Astrocyte (in vitro differentiated cells and primary cell): Measurements from ENCODE around the gene SELENOP. TPM values are rescaled to one million over a fixed set of nuclear protein-coding genes. Genes with fewer than 3 reads are reported as not detected.
"Not testable (repeated sequence)": the region's sequence is repeated elsewhere in the genome, so short reads cannot be mapped to it uniquely, and the experiment has no call there.

Experiments used
- DNase-seq: peaks from one replicate; pipeline ENCODE4 v3.0.0-alpha.2; 2010; ENCODE audit warnings: low read depth
- FAIRE-seq: peaks from 2 replicates; lab custom pipeline; 2011; peaks lifted over from hg19 to GRCh38; lab: Jason Lieb, UNC
- H2AFZ ChIP-seq: 2 replicates; pipeline ENCODE4 v1.6.0; 2012; ENCODE audit warnings: low read depth, low read length, inconsistent platforms
- H3K27ac ChIP-seq: 2 replicates; pipeline ENCODE4 v1.5.1; 2011; ENCODE audit warnings: low read depth, low read length, inconsistent platforms
- H3K27me3 ChIP-seq: 2 replicates; pipeline ENCODE4 v1.6.0; 2011; ENCODE audit warnings: low read length, inconsistent platforms; ENCODE audit not compliant: insufficient read depth
- H3K36me3 ChIP-seq: 2 replicates; pipeline ENCODE4 v1.5.1; 2011; ENCODE audit warnings: low read length, inconsistent platforms; ENCODE audit not compliant: insufficient read depth
- H3K4me1 ChIP-seq: 2 replicates; pipeline ENCODE4 v1.5.1; 2011; ENCODE audit warnings: low read length, inconsistent platforms; ENCODE audit not compliant: insufficient read depth
- H3K4me2 ChIP-seq: 2 replicates; pipeline ENCODE4 v1.6.0; 2012; ENCODE audit warnings: low read length, inconsistent platforms
- H3K4me3 ChIP-seq: 2 replicates; pipeline ENCODE4 v1.5.1; 2011; ENCODE audit warnings: low read depth, mild to moderate bottlenecking, low read length, inconsistent platforms; ENCODE audit not compliant: insufficient read depth
- H3K79me2 ChIP-seq: 2 replicates; pipeline ENCODE4 v1.6.0; 2012; ENCODE audit warnings: mild to moderate bottlenecking, low read length, inconsistent platforms; ENCODE audit not compliant: insufficient read depth
- H3K9ac ChIP-seq: 2 replicates; pipeline ENCODE4 v1.6.0; 2012; ENCODE audit warnings: mild to moderate bottlenecking, low read length, inconsistent platforms
- H3K9me3 ChIP-seq: 2 replicates; pipeline ENCODE4 v1.5.1; 2012; ENCODE audit warnings: low read depth, mild to moderate bottlenecking, low read length, inconsistent platforms; ENCODE audit not compliant: insufficient read depth
- H4K20me1 ChIP-seq: 2 replicates; pipeline ENCODE4 v1.6.0; 2012; ENCODE audit warnings: low read length, inconsistent platforms; ENCODE audit not compliant: insufficient read depth
- H3K27ac Mint-ChIP-seq: one replicate; pipeline ENCODE4 v1.8.0; 2021; ENCODE audit warnings: mild to moderate bottlenecking, mixed read lengths; ENCODE audit not compliant: unreplicated experiment
- H3K27me3 Mint-ChIP-seq: one replicate; pipeline ENCODE4 v1.8.0; 2021; ENCODE audit warnings: low read depth, mixed read lengths; ENCODE audit not compliant: unreplicated experiment
- H3K36me3 Mint-ChIP-seq: one replicate; pipeline ENCODE4 v1.8.0; 2021; ENCODE audit warnings: low read depth, mixed read lengths; ENCODE audit not compliant: unreplicated experiment
- H3K4me1 Mint-ChIP-seq: one replicate; pipeline ENCODE4 v1.8.0; 2021; ENCODE audit warnings: low read depth, mixed read lengths; ENCODE audit not compliant: unreplicated experiment
- H3K4me3 Mint-ChIP-seq: one replicate; pipeline ENCODE4 v1.8.0; 2021; ENCODE audit warnings: mild to moderate bottlenecking, moderate library complexity, mixed read lengths; ENCODE audit not compliant: unreplicated experiment
- H3K9me3 Mint-ChIP-seq: one replicate; pipeline ENCODE4 v1.8.0; 2021; ENCODE audit warnings: mild to moderate bottlenecking, mixed read lengths; ENCODE audit not compliant: unreplicated experiment
- EZH2 ChIP-seq: IDR thresholded peaks from 2 replicates; pipeline ENCODE4 v1.6.1; 2012; ENCODE audit warnings: mild to moderate bottlenecking, low read length, inconsistent platforms; ENCODE audit not compliant: insufficient read depth
- total RNA-seq: library from RNA; stranded (reverse); gene quantifications from 2 replicates; pipeline ENCODE4 v1.2.1, GENCODE V29; 2021
- TF ChIP-seq, protein P1 (sequence below): IDR thresholded peaks from 2 replicates; pipeline ENCODE4 v1.5.1; 2011; ENCODE audit warnings: low read depth, mild to moderate bottlenecking, inconsistent platforms, low read length, moderate library complexity; ENCODE audit not compliant: insufficient read depth

The SELENOP gene
- total RNA-seq, 1 donor from 2014 or later = 11.6 TPM

DNA sequence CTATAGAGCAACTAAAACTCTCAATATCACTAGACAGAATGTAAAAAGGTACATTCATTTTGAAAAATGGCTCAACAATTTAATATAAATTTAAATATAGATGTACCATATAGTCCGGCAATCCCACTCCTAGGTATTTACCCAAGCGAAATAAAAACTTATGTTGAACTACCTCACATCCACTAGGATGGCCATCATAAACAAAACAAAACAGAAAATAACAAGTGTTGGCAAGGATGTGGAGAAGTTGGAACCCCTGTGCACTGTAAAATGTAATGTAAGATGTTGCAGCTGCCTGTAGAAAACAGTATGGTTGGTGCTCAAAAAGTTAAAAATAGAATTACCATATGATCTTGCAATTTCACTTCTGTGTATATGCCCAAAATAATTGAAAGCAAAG is 36.9 kb upstream of the SELENOP start:
- Histone ChIP-seq H4K20me1 (no peaks in the 10 kb centered on the region), H3K9ac (no peak overlapping the region), H3K27me3 (no peaks in the 10 kb centered on the region), H3K4me2 (no peak overlapping the region), H3K27ac (no peak overlapping the region), H3K4me3 (no peak overlapping the region), H3K36me3 (no peaks in the 10 kb centered on the region), H3K4me1 (no peaks in the 10 kb centered on the region), H3K9me3 (no peaks in the 10 kb centered on the region), H2AFZ (no peak overlapping the region), H3K79me2 (no peaks in the 10 kb centered on the region)
- no peak overlapping the region for H3K27ac Mint-ChIP-seq
- H3K27me3 Mint-ChIP-seq = no peaks in the 10 kb centered on the region
- H3K36me3 Mint-ChIP-seq = no peaks in the 10 kb centered on the region
- DNase-seq (no peak), FAIRE-seq (no peak)
- TF ChIP-seq, protein P1, sequence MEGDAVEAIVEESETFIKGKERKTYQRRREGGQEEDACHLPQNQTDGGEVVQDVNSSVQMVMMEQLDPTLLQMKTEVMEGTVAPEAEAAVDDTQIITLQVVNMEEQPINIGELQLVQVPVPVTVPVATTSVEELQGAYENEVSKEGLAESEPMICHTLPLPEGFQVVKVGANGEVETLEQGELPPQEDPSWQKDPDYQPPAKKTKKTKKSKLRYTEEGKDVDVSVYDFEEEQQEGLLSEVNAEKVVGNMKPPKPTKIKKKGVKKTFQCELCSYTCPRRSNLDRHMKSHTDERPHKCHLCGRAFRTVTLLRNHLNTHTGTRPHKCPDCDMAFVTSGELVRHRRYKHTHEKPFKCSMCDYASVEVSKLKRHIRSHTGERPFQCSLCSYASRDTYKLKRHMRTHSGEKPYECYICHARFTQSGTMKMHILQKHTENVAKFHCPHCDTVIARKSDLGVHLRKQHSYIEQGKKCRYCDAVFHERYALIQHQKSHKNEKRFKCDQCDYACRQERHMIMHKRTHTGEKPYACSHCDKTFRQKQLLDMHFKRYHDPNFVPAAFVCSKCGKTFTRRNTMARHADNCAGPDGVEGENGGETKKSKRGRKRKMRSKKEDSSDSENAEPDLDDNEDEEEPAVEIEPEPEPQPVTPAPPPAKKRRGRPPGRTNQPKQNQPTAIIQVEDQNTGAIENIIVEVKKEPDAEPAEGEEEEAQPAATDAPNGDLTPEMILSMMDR = no peak
- no peak for TF ChIP-seq EZH2
- H3K9me3 Mint-ChIP-seq = no peaks in the 10 kb centered on the region
- H3K4me3 Mint-ChIP-seq = no peak overlapping the region
- no peaks in the 10 kb centered on the region for H3K4me1 Mint-ChIP-seq

DNA sequence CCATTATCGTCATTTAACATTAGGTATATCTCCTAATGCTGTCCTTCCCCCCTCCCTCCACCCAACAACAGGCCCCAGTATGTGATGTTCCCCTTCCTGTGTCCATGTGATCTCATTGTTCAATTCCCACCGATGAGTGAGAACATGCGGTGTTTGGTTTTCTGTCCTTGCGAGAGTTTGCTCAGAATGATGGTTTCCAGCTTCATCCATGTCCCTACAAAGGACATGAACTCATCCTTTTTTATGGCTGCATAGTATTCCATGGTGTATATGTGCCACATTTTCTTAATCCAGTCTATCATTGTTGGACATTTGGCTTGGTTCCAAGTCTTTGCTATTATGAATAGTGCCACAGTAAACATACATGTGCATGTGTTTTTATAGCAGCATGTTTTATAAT is 32.7 kb upstream of the SELENOP start:
- not testable (repeated sequence) for H3K27ac ChIP-seq, H3K79me2 ChIP-seq, H3K36me3 Mint-ChIP-seq

DNA sequence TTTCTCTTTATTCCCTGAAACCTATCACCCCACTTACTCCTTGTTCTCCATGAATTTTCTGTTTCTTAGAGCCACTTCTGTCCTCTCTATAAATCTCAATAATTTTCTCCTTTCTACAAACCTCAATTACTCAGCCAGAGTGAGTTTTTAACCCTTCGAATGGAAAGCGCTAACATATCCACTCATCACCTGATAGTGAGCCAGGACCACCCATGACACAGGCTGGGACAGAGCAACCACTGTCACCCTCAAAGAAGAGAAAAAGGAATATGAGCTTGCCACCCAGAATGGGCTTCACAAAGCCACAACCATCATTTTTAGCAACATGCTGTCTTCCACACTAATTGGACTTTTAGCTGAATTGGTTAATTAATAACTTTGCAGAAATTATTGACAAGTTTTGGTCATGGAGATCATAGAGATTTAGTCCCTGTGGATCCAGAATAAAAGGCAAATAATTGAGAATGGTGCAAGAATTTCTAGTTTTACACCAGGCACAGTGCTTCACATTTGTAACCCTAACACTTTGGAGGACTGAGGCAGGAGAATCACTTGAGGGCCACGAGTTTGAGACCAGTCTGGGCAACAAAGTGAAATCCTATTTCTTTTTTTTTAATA is 32.1 kb upstream of the SELENOP start:
- Histone ChIP-seq H3K27ac (no peak overlapping the region), H3K79me2 (no peaks in the 10 kb centered on the region), H4K20me1 (no peaks in the 10 kb centered on the region), H3K27me3 (no peaks in the 10 kb centered on the region), H2AFZ (no peak overlapping the region), H3K4me3 (no peak overlapping the region), H3K4me2 (no peak overlapping the region), H3K36me3 (no peaks in the 10 kb centered on the region), H3K9me3 (no peaks in the 10 kb centered on the region), H3K9ac (no peak overlapping the region), H3K4me1 (no peaks in the 10 kb centered on the region)
- DNase-seq (no peak), FAIRE-seq (no peak)
- no peak overlapping the region for H3K27ac Mint-ChIP-seq
- H3K36me3 Mint-ChIP-seq = no peaks in the 10 kb centered on the region
- TF ChIP-seq, protein P1 = no peak
- TF ChIP-seq EZH2 = no peak
- H3K4me1 Mint-ChIP-seq = peaks cover 8% of the 10 kb centered on the region
- H3K27me3 Mint-ChIP-seq = no peaks in the 10 kb centered on the region
- H3K4me3 Mint-ChIP-seq = no peak overlapping the region
- no peaks in the 10 kb centered on the region for H3K9me3 Mint-ChIP-seq

More for the DNA sequence above, 32.7 kb upstream of the SELENOP start:
- H3K9me3 Mint-ChIP-seq, H3K9me3 ChIP-seq, H3K9ac ChIP-seq, H3K27me3 ChIP-seq, H3K4me3 ChIP-seq, H3K4me1 ChIP-seq, H3K36me3 ChIP-seq, H3K4me2 ChIP-seq, FAIRE-seq, H3K27me3 Mint-ChIP-seq, H3K27ac Mint-ChIP-seq, DNase-seq, H3K4me3 Mint-ChIP-seq, H4K20me1 ChIP-seq, H2AFZ ChIP-seq, H3K4me1 Mint-ChIP-seq: not testable (repeated sequence)
